Glomerular visceral epithelial cell (primary cell): ENCODE measurements around the gene TEN1.

Experiments used
- DNase-seq: peaks from one replicate; pipeline ENCODE4 v3.0.0-alpha.2; 2016; ENCODE audit errors: extremely low spot score

The TEN1 gene

GRCh38 chr17:75976175-75976848 is 2.7 kb upstream of the TEN1 start:
- peak; percentile 21 for DNase-seq

- no peak for DNase-seq
Measured at GRCh38 chr17:75979705-75980187, 706 bp downstream of the TEN1 start.

- DNase-seq = peak; percentile 58
Measured at GRCh38 chr17:75980188-75981018, 1.4 kb downstream of the TEN1 start.

GRCh38 chr17:75981019-75981615 is 2.1 kb downstream of the TEN1 start:
- DNase-seq = no peak

GRCh38 chr17:75983501-75984181 is 4.6 kb downstream of the TEN1 start:
- DNase-seq = no peak

GRCh38 chr17:75985986-75986385 is 6.9 kb downstream of the TEN1 start:
- DNase-seq = no peak

- DNase-seq = no peak
Measured at GRCh38 chr17:75987041-75987440, 8.0 kb downstream of the TEN1 start.

GRCh38 chr17:75991396-75991795 is 12.4 kb downstream of the TEN1 start:
- DNase-seq = no peak

- DNase-seq = no peak
Measured at GRCh38 chr17:75994802-75995370, 15.8 kb downstream of the TEN1 start.

GRCh38 chr17:75995385-75995925 is 16.4 kb downstream of the TEN1 start:
- no peak for DNase-seq

GRCh38 chr17:75996665-75997590 is 17.9 kb downstream of the TEN1 start:
- peak; percentile 86 for DNase-seq

- DNase-seq = no peak
Measured at GRCh38 chr17:75998327-75998795, 19.3 kb downstream of the TEN1 start.

- peak; percentile 60 for DNase-seq
Measured at GRCh38 chr17:76000016-76000754, 21.1 kb downstream of the TEN1 start.

GRCh38 chr17:76000755-76001521 is 21.9 kb downstream of the TEN1 start, which contains the start of gene CDK3:
TSS of gene CDK3 (plus strand) at chr17:76000855. CDS start at chr17:76001426, 571 bp downstream.
- DNase-seq = no peak

- DNase-seq = no peak
Measured at GRCh38 chr17:76002100-76002499, 23.1 kb downstream of the TEN1 start.

- no peak for DNase-seq
Measured at GRCh38 chr17:76003915-76004314, 24.9 kb downstream of the TEN1 start.

- peak; percentile 29 for DNase-seq
Measured at GRCh38 chr17:76004750-76005262, 25.8 kb downstream of the TEN1 start.
